Breast epithelium (tissue), 4 donors: Measurements from ENCODE around the gene NCKAP5. TPM values are rescaled to one million over a fixed set of nuclear protein-coding genes. Genes with fewer than 3 reads are reported as not detected.

Source experiments
- DNase-seq, 2 donors: peaks; one replicate each; pipeline ENCODE4 v3.0.0-alpha.2; 2019; ENCODE audit warnings: low spot score in 2 of 2
- H3K27ac ChIP-seq, 2 donors: fragments of 200-600 bp; sonication (generic) in 1 of 2; one replicate each; pipeline ENCODE4 v1.5.1; 2016 to 2019; ENCODE audit warnings: mild to moderate bottlenecking in 1 of 2
- H3K27me3 ChIP-seq, 2 donors: fragments of 200-600 bp; sonication (generic) in 1 of 2; one replicate each; pipeline versions ENCODE4 v1.5.1 to v1.6.0; 2017 to 2019; ENCODE audit warnings: control low read depth in 1 of 2, mild to moderate bottlenecking in 1 of 2
- H3K36me3 ChIP-seq: fragments of 200-600 bp; one replicate; pipeline ENCODE4 v1.5.1; 2019
- H3K4me1 ChIP-seq, 2 donors: fragments of 200-600 bp; sonication (generic); one replicate each; pipeline ENCODE4 v1.5.1; 2016 to 2019; ENCODE audit warnings: control low read depth in 1 of 2
- H3K4me3 ChIP-seq, 3 donors: fragments of 200-600 bp; sonication (generic); 1 replicate in 2 of 3; 2 replicates in 1 of 3; pipeline ENCODE4 v1.5.1; 2016 to 2019; ENCODE audit warnings: mild to moderate bottlenecking in 3 of 3, moderate library complexity in 2 of 3
- H3K9me3 ChIP-seq, 2 donors: fragments of 200-600 bp; sonication (generic) in 1 of 2; one replicate each; pipeline ENCODE4 v1.5.1; 2016 to 2019; ENCODE audit warnings: control low read depth in 1 of 2
- CTCF ChIP-seq, 3 donors: fragments of 450-650 bp; IDR thresholded peaks; one replicate each; pipeline ENCODE4 v1.5.1; 2016 to 2017; ENCODE audit warnings: antibody characterized with exemption in 3 of 3, mild to moderate bottlenecking in 3 of 3, moderate library complexity in 3 of 3
- POLR2A ChIP-seq: fragments of 450-650 bp; IDR thresholded peaks from one replicate; pipeline ENCODE4 v1.6.1; 2016; ENCODE audit warnings: antibody characterized with exemption, mild to moderate bottlenecking, moderate library complexity
- POLR2AphosphoS5 ChIP-seq, 3 donors: sonication (generic); formaldehyde crosslinking; IDR thresholded peaks; one replicate each; pipeline ENCODE4 v1.6.1; 2017; ENCODE audit warnings: antibody characterized with exemption in 3 of 3
- intact Hi-C: fragments of 100-400 bp; cut with DNase I; formaldehyde crosslinking; loops from one replicate; pipeline ENCODE4 v1.15.1; 2023; ENCODE audit warnings: low total_unique reads
- total RNA-seq, 3 donors: library from RNA; depleted of rRNA; stranded (reverse); fragments of >200 nt; gene quantifications; one replicate each; pipeline ENCODE4 v1.1.0, GENCODE V29; 2016

Gene NCKAP5
- total RNA-seq, 3 donors from 2014 or later, result 1.1 to 10.5 (median 6.1) TPM

DNA sequence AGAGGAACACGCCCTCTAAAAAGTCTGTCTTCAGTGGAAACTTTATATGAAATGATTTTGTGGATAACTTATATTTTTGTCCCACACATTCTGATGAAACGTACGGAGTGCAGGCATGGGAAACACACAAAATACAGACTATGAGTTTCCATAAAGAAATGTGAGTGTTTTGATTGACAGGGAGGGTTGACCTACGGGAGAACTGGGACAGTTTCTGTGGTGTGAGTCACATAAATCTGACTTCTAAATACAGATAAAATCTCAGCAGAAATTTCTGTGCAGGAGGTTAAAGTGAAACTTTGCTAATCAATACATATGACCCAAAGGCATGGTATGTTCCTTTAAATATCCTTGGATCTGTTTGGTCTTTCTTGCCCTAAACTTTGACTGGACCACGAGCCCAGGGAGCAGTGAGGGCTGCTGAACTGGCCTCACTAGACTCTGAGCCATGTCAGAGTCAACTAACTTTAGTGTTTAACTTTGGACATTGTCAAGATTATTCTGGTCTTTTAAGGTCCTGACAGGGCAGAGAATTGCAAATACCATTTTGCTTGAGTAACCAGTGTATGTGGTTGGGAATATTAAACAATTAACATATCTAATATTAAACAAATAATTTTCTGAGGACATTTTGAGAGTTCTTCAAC lies 691.4 kb downstream of the NCKAP5 start:
- no peaks in the 10 kb centered on the region for H3K27me3 ChIP-seq
- H3K4me3 ChIP-seq, result no peak overlapping the region
- no peaks in the 10 kb centered on the region for H3K4me1 ChIP-seq
- H3K36me3 ChIP-seq, result no peaks in the 10 kb centered on the region
- no peak for TF ChIP-seq POLR2AphosphoS5 (IDR thresholded peaks at IDR 0.05)
- TF ChIP-seq POLR2A, result no peak
- TF ChIP-seq CTCF (IDR thresholded peaks at IDR 0.05), result no peak
- intact Hi-C loops, result no loop called here
- no peaks in the 10 kb centered on the region for H3K9me3 ChIP-seq
- no peak for DNase-seq
- no peak overlapping the region for H3K27ac ChIP-seq

GRCh38 chr2:132875193-132875592 lies 693.1 kb downstream of the NCKAP5 start:
- H3K4me3 ChIP-seq, result no peak overlapping the region
- intact Hi-C loops, result no loop called here
- H3K9me3 ChIP-seq, result no peaks in the 10 kb centered on the region
- no peak for DNase-seq
- TF ChIP-seq CTCF (IDR thresholded peaks at IDR 0.05), result no peak
- TF ChIP-seq POLR2A, result no peak
- no peak for TF ChIP-seq POLR2AphosphoS5 (IDR thresholded peaks at IDR 0.05)
- H3K27me3 ChIP-seq, result no peaks in the 10 kb centered on the region
- no peaks in the 10 kb centered on the region for H3K36me3 ChIP-seq
- H3K4me1 ChIP-seq, result no peaks in the 10 kb centered on the region
- H3K27ac ChIP-seq, result no peak overlapping the region

DNA sequence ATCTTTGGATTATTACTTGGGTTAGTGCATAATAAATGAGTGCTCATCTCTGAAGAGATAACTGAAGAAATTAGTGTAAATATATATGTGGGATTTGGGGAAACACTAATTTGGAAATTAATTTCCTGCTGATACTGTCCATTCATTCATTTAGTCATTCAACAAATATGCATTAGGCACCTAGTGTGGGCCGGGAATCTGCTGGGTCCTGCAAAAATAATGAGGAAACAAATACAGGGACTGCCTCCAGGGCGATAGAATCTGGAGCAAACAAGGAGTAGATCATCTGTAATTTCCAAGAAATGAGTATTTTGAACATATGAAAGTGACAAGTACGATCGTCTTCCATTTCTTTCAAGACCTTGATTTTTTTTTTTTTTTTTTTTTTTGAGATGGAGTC lies 694.5 kb downstream of the NCKAP5 start:
- no peaks in the 10 kb centered on the region for H3K4me1 ChIP-seq
- DNase-seq, result no peak
- H3K4me3 ChIP-seq, result no peak overlapping the region
- H3K27ac ChIP-seq, result no peak overlapping the region
- H3K9me3 ChIP-seq, result no peaks in the 10 kb centered on the region
- no peaks in the 10 kb centered on the region for H3K36me3 ChIP-seq
- H3K27me3 ChIP-seq, result no peaks in the 10 kb centered on the region
- intact Hi-C loops, result no loop called here
- TF ChIP-seq POLR2A, result no peak
- TF ChIP-seq POLR2AphosphoS5 (IDR thresholded peaks at IDR 0.05), result no peak
- TF ChIP-seq CTCF (IDR thresholded peaks at IDR 0.05), result no peak

- DNase-seq, result no peak
- no peaks in the 10 kb centered on the region for H3K36me3 ChIP-seq
- H3K27me3 ChIP-seq, result no peaks in the 10 kb centered on the region
- H3K27ac ChIP-seq, result no peak overlapping the region
- no peak overlapping the region for H3K4me3 ChIP-seq
- no peak for TF ChIP-seq POLR2A
- TF ChIP-seq CTCF (IDR thresholded peaks at IDR 0.05), result no peak
- TF ChIP-seq POLR2AphosphoS5 (IDR thresholded peaks at IDR 0.05), result no peak
- no peaks in the 10 kb centered on the region for H3K4me1 ChIP-seq
- intact Hi-C loops, result no loop called here
- no peaks in the 10 kb centered on the region for H3K9me3 ChIP-seq
These were observed 696.4 kb downstream of the NCKAP5 start for GRCh38 chr2:132871831-132872230.

- intact Hi-C loops, result no loop called here
- no peak overlapping the region for H3K4me3 ChIP-seq
- H3K36me3 ChIP-seq, result no peaks in the 10 kb centered on the region
These were observed 704.3 kb downstream of the NCKAP5 start for GRCh38 chr2:132863961-132864360.

More at GRCh38 chr2:132863961-132864360, 704.3 kb downstream of the NCKAP5 start:
- no peak for TF ChIP-seq POLR2A
- no peak for TF ChIP-seq POLR2AphosphoS5 (IDR thresholded peaks at IDR 0.05)
- no peak for TF ChIP-seq CTCF (IDR thresholded peaks at IDR 0.05)
- DNase-seq, result no peak
- Histone ChIP-seq H3K9me3 (no peaks in the 10 kb centered on the region), H3K27me3 (no peaks in the 10 kb centered on the region), H3K4me1 (no peaks in the 10 kb centered on the region), H3K27ac (no peak overlapping the region)
